Activated T-helper 1 cell treated with anti-CD3 and anti-CD28 coated beads, Interleukin-2, amount 50 U/mL, for 16 hours (primary cell): ENCODE data around the gene KCNQ1OT1.

ENCODE experiments used
- DNase-seq, 2 donors: peaks; one replicate each; pipeline ENCODE4 v3.0.0-alpha.2; 2020; ENCODE audit warnings: low read depth in 1 of 2, low spot score in 1 of 2

KCNQ1OT1 gene

GRCh38 chr11:2584812-2585565, 114.8 kb downstream of the KCNQ1OT1 start:
- DNase-seq = peak in 1 of 2 donors; percentile 3

GRCh38 chr11:2584434-2584811, 115.4 kb downstream of the KCNQ1OT1 start:
- no peak for DNase-seq

- no peak for DNase-seq
Measured at GRCh38 chr11:2583605-2583958, 116.2 kb downstream of the KCNQ1OT1 start.

DNA sequence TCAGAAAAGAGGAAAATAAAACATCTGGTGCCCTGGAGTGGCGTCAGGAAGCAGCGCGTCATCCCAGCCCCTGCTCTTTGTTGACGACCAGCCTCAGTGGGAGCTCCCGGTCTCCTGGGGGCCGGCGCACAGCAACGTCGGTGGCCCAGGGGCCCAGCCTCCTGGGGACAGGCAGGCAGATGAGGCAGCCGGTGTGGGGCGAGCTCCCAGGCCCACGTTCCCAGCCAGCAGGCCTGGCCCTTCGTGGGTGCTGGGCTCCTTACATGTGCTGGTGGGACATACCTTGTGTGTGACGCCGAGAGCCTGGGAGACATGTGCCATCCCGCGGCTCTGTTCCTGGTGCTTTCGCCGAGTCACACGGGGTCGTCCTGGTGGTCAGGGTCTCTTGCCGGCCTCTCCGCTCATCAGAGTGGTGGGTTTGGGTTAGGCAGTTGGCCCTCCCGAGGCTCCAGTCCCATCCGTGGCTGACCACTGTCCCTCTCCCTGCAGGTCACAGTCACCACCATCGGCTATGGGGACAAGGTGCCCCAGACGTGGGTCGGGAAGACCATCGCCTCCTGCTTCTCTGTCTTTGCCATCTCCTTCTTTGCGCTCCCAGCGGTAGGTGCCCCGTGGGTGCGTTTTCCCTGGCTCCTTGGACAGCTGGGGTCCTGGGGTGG, 116.7 kb downstream of the KCNQ1OT1 start:
- DNase-seq = no peak

GRCh38 chr11:2582351-2582945, 117.3 kb downstream of the KCNQ1OT1 start:
- DNase-seq = peak in 1 of 2 donors; percentile 2

GRCh38 chr11:2581931-2582350, 117.9 kb downstream of the KCNQ1OT1 start:
- no peak for DNase-seq

- DNase-seq = no peak
Measured at GRCh38 chr11:2581151-2581930, 118.5 kb downstream of the KCNQ1OT1 start.

GRCh38 chr11:2580571-2581001, 119.2 kb downstream of the KCNQ1OT1 start:
- no peak for DNase-seq

- no peak for DNase-seq
Measured at GRCh38 chr11:2580061-2580421, 119.8 kb downstream of the KCNQ1OT1 start.

DNA sequence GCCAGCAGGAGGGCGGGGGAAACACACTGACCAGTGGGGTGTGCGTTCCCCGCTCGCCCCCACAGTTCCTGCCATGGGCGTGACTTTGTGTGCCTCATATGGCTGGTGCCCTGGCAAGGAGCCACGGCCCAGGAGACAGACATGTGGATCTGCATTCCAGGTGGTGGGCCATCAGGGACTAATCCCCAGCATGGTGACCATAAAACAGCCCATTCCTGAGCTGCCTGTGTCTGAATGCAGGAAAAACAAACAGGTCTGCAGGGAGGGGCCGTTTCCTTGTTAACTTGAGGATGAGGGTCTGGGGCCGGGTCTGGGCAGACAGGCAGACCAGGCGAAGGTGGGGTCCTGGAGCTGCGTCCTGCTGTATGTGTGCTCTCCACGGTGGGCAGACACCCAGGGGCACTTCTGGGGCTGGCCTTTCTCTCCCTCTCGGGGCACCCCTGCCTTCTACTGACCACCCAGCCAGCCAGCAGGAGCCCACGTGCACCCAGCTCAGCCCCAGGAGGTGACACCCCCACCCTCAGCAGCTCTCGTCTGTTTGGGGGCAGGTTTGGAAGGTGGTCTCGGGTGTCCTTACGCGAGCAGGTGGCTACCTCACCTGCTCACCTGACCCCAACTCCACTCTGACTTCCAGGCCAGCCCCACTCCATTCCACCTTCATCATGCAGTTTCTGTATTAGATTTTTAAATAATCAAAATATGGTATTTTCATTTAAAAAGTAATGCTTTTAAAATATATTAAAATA, 120.3 kb downstream of the KCNQ1OT1 start:
- DNase-seq = no peak

DNA sequence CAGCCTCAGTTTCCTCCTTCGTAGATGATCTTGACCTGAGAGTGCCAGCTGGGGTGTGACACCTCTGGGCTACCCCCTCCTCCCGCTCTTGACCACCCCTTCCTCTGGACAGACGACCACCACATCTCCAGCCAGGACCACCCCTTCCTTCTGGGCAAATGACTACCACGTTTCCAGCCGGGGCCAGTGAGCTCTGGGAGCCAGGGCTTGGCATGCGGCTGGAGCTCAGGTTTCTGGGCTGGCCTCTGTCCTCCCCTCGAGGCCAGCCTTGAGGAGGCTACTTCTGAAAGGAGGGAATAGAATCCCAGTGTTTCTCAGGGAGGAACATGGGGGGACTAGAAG, 120.9 kb downstream of the KCNQ1OT1 start:
- no peak for DNase-seq

DNA sequence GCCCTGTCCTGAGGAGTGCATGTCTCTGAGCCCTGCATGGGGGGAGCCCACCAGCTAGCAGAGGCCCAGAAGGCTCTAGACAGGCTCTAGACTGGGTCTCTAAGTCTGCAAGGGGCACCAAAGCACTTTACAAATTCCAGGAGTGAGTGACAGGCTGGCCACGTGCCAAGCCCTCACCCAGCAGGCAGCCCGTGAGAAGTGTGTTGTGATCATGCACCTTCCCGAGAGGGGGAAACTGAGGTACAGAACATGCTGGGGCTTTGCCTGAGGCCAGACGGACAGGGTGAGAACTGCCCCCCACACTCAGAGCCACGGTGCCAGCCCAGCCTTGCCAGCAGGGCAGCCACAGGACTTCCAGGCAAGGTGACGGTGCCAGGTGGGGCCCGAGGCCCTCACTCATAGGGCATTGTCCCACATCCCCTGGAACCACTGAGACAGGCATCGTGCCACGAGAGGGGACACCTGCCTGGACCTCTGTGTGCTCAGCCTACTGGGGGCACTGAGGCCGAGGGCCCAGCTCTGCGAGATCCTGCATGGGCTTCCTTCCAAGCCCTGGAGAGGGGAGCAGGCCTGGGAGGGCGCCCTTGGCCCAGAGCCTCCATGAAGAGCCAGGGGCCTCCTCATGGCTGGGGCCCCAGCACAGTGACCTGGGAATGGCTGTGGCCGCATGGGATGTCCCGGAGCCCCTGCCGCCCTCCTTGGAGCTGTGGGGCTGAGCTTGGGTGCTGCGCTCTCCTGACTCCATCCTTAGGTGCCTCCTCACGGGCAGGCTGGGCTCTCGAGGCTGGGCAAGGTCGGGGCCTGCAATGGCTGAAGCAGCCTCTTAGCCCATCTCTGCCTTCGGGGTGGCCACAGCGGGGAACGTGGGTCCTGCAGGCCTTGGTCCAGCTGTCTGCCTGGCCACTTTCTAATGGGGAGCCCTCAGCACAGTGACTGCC, 121.5 kb downstream of the KCNQ1OT1 start:
- no peak for DNase-seq

DNA sequence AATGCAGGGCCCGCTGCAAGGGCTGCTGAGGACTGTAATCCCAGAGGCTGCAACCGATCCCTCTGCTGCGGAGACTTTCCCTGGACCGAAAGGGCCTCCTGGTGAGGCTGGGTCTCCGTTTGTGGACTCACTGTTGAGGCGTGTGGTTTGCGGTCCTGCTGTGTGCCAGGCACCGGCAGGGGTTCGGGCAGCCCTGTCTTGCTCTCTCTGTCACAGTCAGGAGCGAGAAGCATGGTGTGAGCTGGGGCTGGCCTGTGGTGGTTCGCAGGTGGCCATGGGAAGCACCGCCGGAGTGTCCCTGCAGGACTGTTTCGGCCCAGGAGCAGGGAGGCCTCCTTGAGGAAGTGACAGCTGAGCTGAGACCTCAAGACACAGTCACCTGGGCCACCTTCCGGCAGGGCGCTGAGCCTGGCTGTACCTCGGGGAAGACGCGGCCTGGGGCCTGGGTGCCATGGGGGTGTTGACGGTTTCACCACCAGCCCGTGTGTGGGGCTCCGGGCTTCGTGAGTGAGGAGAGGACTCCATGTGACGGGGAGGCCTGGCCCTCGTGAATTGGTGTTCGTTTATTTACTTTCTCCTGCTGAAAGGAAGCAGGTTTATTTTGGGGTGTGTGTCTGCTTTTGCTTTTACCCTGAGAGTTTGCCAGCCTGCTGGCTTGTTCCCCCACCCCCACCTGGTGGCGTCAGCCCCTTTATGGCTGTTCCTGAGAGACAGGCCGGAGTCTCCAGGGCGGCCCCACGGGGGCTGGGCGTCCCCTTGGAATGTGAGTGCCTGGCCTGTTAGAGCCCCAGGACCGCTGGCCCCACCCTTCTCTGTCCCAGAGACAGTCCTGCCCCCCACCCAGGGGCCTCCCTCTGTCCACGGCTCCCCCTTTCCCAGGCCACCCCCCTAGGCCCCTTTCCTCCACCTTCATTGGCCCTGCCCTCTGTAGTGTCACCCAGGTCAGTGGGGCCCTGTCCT, 122.5 kb downstream of the KCNQ1OT1 start:
- DNase-seq = no peak

DNA sequence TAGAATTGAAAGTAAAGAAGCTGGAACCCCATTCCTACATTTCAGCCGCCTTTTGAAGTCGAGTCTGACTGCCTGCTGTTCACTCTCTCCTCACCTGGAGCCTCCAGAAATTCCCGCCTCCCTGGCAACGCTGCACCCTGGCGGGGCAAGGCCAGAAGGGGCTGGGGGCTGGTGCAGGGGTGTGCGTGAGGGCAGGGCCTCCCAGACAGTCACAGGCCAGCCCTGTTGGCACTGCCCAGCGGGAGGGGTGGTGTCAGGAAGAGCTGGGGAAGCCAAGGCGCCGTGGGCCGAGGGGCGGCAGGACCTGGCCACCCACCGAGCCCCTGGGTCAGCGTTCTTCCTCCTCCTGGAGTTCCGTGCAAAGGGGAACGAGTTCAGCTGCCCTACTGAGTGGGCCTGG, 123.2 kb downstream of the KCNQ1OT1 start:
- no peak for DNase-seq

GRCh38 chr11:2576111-2576510, 123.7 kb downstream of the KCNQ1OT1 start:
- DNase-seq = no peak

- no peak for DNase-seq
Measured at GRCh38 chr11:2575591-2576051, 124.2 kb downstream of the KCNQ1OT1 start.

- DNase-seq = no peak
Measured at GRCh38 chr11:2574553-2575535, 125.0 kb downstream of the KCNQ1OT1 start.
